Pancreas (tissue), 10 donors: ENCODE measurements around the gene CPNE2. TPM values are rescaled to one million over a fixed set of nuclear protein-coding genes. Genes with fewer than 3 reads are reported as not detected.

Source experiments
- ATAC-seq, 4 donors: fragments of 200-7000 bp; cut with Tn5 transposase; one replicate each; pipeline versions ENCODE4 v1.8.0 to v1.9.1; 2020; ENCODE audit warnings: mild to moderate bottlenecking in 4 of 4, moderate library complexity in 4 of 4
- DNase-seq, 6 donors: peaks; one replicate each; pipeline ENCODE4 v3.0.0-alpha.2; 2020
- FAIRE-seq: peaks from 2 replicates; lab custom pipeline; 2012; peaks lifted over from hg19 to GRCh38; lab: Jason Lieb, UNC
- H3K27ac ChIP-seq, 4 donors: fragments of 200-600 bp; sonication (generic); 1 replicate in 3 of 4; 2 replicates in 1 of 4; pipeline versions ENCODE4 v1.5.0 to v1.8.0; 2020
- H3K27me3 ChIP-seq, 4 donors: fragments of 200-600 bp; one replicate each; pipeline ENCODE4 v1.8.0; 2021
- H3K36me3 ChIP-seq, 3 donors: fragments of 200-600 bp; sonication (generic) in 1 of 3; one replicate each; pipeline versions ENCODE4 v1.5.0 to v1.8.0; 2020 to 2021
- H3K4me1 ChIP-seq, 3 donors: fragments of 200-600 bp; one replicate each; pipeline ENCODE4 v1.8.0; 2021
- H3K4me3 ChIP-seq, 4 donors: fragments of 200-600 bp; sonication (generic) in 2 of 4; one replicate each; pipeline versions ENCODE4 v1.5.0 to v1.8.0; 2020 to 2021
- H3K9me3 ChIP-seq, 4 donors: fragments of 200-600 bp; one replicate each; pipeline ENCODE4 v1.8.0; 2021
- CTCF ChIP-seq, 4 donors: fragments of 200-600 bp; sonication (generic) in 3 of 4; IDR thresholded peaks; one replicate each; pipeline versions ENCODE4 v1.5.0 to v1.8.0; 2021; ENCODE audit warnings: antibody characterized with exemption in 4 of 4
- WGBS, 2 donors: extraction: QIAGEN DNeasy Blood & Tissue Kit; methylation state at CpG; one replicate each; pipeline ENCODE4 v1.1.7; 2013; 5-methylcytosine and 5-hydroxymethylcytosine counted together
- intact Hi-C, 3 donors: fragments of 100-400 bp; cut with DNase I; formaldehyde crosslinking; loops; one replicate each; pipeline versions ENCODE4 v1.11.1 to v1.14.2; 2022
- polyA plus RNA-seq, 2 donors: library from polyadenylated mRNA; stranded (reverse); fragments of 200-250 nt; gene quantifications; one replicate each; pipeline ENCODE4 v1.2.3, GENCODE V29; 2013
- total RNA-seq, 6 donors: library from RNA; stranded (reverse); fragmentation: NEBNext Ultra II Directional in 4 of 6; extraction: Animal tissue kit (Norgen Biotek cat#: 25700) in 4 of 6; gene quantifications; one replicate each; pipeline versions ENCODE4 v1.2.1 to v1.2.4, GENCODE V29; 2021 to 2023
- donor health status: healthy with polysubstance abuse.
- donor health status: DM: no; HTN: no; CAD: no; lungs with moderate emphysema.
- donor health status: DM: no; HTN: no; CAD: no.
- donor health status: control.
- donor health status: control.
- donor health status: Bipolar disorder and iron deficiency.
- donor health status: DM: yes; HTN: yes; CAD: no.
- donor health status: DM: no; HTN: no; CAD: no.
- donor health status: DM: no; HTN: no; CAD: no.
- donor health status: DM: yes; HTN: yes; CAD: no.

Gene CPNE2
- total and polyA plus RNA-seq, 8 donors: 3.2 to 17.1 (median 5.6) TPM

GRCh38 chr16:57196753-57197152, 104.4 kb downstream of the CPNE2 start:
- no peaks in the 10 kb centered on the region for H3K36me3 ChIP-seq
- H3K9me3 ChIP-seq: no peaks in the 10 kb centered on the region
- WGBS, 2 donors: 51 to 59% methylated on average over 3 of the region's 3 CpGs
- H3K27ac ChIP-seq: no peak overlapping the region
- H3K27me3 ChIP-seq: no peaks in the 10 kb centered on the region
- ATAC-seq (no peak), FAIRE-seq (no peak), DNase-seq (no peak)
- H3K4me3 ChIP-seq: no peak overlapping the region
- peaks cover 3 to 19% (median 5%) of the 10 kb centered on the region in 3 donors for H3K4me1 ChIP-seq
- intact Hi-C loops: no loop called here
- TF ChIP-seq CTCF (IDR thresholded peaks at IDR 0.05): no peak

Other genes starting within 250 kb of the CPNE2 start
- under 1 TPM in 5 of 6 donors, not detected in 1; 0.05 to 0.12 (median 0.08) TPM for gene SLC12A3, start 227.4 kb upstream of the CPNE2 start, total RNA-seq
- gene SLC12A3, start 227.4 kb upstream of the CPNE2 start, polyA plus RNA-seq: under 1 TPM; 0.04 to 0.05 TPM
- 100 to 1,000 TPM; 165 to 298 (median 238) TPM for gene HERPUD1, start 160.4 kb upstream of the CPNE2 start, total RNA-seq
- gene HERPUD1, start 160.4 kb upstream of the CPNE2 start, polyA plus RNA-seq: 100 to 1,000 TPM in 1 of 2 donors, 10 to 100 TPM in 1; 78.2 to 144 TPM
- gene CETP, start 130.6 kb upstream of the CPNE2 start, total RNA-seq: under 1 TPM in 5 of 6 donors, not detected in 1; 0.12 to 0.28 (median 0.21) TPM
- gene CETP, start 130.6 kb upstream of the CPNE2 start, polyA plus RNA-seq: 1 to 10 TPM in 1 of 2 donors, under 1 TPM in 1; 0.26 to 1.0 TPM
- gene NLRC5, start 103.0 kb upstream of the CPNE2 start, total RNA-seq: 10 to 100 TPM in 2 of 6 donors, 1 to 10 TPM in 4; 4.6 to 18.5 (median 6.0) TPM
- 10 to 100 TPM; 20.1 to 26.6 TPM for gene NLRC5, start 103.0 kb upstream of the CPNE2 start, polyA plus RNA-seq
- 10 to 100 TPM; 27.9 to 39.2 (median 29.7) TPM for gene PSME3IP1, start 93.5 kb downstream of the CPNE2 start, total RNA-seq
- 10 to 100 TPM; 38.5 to 63.3 TPM for gene PSME3IP1, start 93.5 kb downstream of the CPNE2 start, polyA plus RNA-seq
- 10 to 100 TPM; 16.7 to 21.9 (median 19.2) TPM for gene RSPRY1, start 93.7 kb downstream of the CPNE2 start, total RNA-seq
- 10 to 100 TPM in 1 of 2 donors, 1 to 10 TPM in 1; 6.9 to 12.5 TPM for gene RSPRY1, start 93.7 kb downstream of the CPNE2 start, polyA plus RNA-seq
- 10 to 100 TPM; 12.3 to 22.5 (median 14.7) TPM for gene ARL2BP, start 152.7 kb downstream of the CPNE2 start, total RNA-seq
- 10 to 100 TPM; 10.8 to 20.2 TPM for gene ARL2BP, start 152.7 kb downstream of the CPNE2 start, polyA plus RNA-seq
- gene PLLP, start 192.1 kb downstream of the CPNE2 start, total RNA-seq: 10 to 100 TPM; 10.8 to 29.9 (median 22.5) TPM
- gene PLLP, start 192.1 kb downstream of the CPNE2 start, polyA plus RNA-seq: 10 to 100 TPM; 22.2 to 34.3 TPM